NCI-H2107 (cell line): ENCODE measurements around the gene ZMIZ1.
A peak's percentile ranks its signal among the peaks of the same experiment; 100 is the strongest.

Experiments used
- DNase-seq: peaks from one replicate; lab custom pipeline; 2025; lab: John Stamatoyannopoulos, UW

ZMIZ1 gene

DNA sequence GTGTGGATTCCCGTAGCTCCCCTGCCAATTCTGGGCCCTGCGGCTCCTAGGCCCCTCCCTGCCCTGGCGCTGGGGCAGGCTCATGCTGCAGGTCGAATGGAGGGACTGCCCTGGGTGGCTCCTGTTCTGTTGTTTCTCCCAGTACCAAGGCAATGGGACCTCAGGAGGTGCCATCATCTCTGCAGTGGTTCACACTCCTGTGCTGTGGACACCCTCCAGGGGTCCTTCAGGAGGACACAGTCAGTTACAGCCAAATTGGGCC lies 138.3 kb downstream of the ZMIZ1 start:
- DNase-seq = no peak

DNA sequence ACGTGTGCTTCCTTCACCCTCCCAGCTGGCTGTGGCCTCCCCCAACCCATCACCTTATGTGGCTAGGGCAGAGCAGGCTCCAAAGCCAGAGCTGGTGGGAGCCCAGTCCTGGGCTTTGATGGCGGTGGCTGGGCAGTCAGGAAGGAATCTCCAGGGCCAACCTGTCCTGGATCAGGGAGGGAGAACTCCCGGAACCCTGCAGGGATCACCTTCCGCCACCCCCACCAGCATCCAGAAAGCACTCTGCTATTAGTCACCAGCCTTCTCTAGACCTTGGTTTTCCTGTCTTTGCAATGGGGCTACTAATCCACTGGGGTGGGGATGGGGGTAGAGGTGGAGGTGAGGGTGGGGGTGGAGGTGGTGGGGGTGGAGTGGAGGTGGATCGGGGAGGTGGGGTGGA lies 139.0 kb downstream of the ZMIZ1 start:
- DNase-seq = no peak

DNA sequence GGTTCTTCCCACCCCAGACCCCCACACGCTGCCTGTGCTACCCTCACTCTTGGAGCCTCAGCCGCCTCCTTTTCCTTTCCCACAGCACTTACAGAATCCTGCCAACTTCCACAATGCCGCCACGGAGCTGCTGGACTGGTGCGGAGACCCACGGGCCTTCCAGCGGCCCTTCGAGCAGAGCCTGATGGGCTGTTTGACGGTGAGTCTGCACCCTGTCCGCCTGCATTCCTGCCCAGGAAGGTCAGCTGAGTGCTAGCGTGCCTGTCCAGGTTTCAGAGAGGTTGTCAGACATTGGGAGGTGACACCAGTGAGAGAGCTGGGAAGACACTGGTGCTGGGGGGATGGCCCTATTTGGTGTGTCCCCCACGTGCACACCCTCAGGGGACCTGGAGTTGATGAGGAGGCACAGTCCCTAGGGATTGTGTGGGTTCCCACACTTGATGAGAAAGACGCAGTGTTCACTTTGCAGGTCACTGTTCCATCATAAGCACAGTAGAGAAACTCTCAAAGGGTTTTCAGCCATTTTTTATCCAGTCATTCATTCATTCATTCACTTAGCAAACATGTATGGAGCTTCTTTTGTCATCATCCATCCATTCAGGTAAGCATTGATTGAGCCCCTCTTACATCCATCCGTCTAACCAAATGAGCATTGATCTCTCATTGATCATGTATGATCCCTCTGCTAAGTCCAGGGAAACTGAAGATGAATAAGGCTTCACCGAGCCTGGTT lies 139.7 kb downstream of the ZMIZ1 start:
- DNase-seq = no peak

DNA sequence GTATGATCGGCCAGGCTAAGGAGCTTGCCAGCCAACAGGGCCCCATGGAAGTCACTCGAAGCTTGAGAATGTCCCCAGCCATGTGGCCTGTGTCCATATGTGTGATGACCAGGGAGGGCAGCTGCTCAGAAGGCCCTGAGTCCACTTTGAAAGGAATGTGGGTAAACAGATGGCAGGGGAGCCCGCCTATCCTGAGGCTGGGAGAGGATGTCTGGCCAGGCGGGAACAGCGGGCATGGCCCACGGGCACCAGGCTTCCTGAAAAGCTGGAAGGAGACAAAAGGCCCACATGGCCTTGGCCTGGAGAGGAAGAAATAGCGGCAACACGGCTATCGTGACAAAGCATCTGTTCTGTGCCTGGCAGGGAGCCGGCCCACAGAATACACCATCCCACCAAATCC lies 140.6 kb downstream of the ZMIZ1 start:
- DNase-seq = no peak

DNA sequence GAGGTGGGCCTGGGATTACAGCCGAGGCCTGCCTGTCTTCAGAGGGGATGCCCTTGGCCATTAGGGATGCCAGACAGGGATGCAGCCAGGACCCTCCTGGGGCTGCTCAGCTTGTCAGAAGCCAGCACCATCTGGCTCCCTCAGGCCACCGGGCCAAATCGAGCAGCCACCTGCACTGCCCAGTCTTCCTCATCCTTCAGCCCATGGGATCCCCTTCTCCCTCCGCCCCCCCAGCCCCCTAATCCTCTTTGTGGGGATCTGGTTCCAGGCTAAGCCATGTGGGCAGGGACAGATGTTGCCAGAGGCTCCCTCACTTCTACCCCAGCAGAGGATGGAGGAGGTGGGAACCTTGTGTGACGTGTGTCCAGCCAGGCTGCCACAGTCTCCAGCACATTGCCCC lies 141.1 kb downstream of the ZMIZ1 start:
- no peak for DNase-seq

DNA sequence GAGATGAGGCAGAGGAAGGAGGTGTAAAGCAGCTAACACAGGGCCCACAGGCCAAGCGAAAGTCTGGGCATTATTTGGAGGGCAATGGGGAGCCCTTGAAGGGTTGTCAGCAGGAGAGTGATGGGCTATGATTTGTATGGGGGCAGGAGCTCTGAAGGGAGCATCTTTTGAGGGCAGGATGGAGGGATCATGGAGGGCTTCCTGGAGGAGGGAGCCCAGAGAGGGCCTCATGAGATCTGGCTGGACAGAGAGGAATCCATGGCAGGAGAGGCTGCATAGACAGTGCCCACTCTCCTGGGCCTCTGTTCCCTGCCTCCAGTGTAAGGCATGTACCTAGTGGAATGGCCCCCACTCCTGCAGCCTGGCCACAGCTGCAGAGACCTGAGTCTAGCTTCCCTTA lies 141.9 kb downstream of the ZMIZ1 start:
- no peak for DNase-seq

DNA sequence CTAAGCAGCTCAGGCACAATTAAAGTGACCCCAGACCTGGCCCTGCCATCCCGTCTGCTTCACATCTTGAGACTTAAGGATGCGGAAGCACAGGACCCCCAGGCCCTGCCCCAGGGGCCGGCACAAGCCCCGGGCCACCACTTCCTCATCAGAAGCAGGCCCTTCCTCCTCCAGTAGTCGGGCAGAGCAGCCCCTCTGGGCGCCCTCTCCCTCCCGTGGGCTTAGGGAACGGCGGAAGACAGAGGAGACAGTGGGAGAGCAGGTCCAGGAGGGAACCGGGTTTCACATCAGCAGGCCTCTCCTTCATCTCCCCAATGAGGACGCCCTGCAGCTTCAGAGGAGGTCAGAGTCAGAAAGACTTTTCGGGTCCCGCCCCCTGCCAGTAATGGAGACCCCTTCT lies 142.8 kb downstream of the ZMIZ1 start:
- no peak for DNase-seq

DNA sequence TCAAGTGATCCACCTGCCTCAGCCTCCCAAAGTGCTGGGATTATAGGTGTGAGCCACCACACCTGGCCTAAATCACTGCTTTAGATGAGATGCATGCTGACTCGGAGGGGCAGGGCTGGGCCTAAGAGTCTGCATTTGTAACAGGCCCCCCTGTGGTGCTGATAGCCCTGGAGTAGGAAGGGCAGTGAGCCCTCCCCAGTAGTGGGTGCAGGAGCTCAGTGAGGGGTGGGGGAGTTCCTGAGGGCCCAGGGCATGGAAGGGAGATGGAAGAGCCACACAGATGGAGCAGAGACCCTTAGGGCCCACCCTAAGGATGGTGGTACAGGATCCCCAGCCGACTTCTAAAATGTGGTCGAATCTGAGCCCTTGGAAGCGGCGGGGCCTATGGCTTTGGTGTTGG lies 146.8 kb downstream of the ZMIZ1 start:
- DNase-seq = no peak

DNA sequence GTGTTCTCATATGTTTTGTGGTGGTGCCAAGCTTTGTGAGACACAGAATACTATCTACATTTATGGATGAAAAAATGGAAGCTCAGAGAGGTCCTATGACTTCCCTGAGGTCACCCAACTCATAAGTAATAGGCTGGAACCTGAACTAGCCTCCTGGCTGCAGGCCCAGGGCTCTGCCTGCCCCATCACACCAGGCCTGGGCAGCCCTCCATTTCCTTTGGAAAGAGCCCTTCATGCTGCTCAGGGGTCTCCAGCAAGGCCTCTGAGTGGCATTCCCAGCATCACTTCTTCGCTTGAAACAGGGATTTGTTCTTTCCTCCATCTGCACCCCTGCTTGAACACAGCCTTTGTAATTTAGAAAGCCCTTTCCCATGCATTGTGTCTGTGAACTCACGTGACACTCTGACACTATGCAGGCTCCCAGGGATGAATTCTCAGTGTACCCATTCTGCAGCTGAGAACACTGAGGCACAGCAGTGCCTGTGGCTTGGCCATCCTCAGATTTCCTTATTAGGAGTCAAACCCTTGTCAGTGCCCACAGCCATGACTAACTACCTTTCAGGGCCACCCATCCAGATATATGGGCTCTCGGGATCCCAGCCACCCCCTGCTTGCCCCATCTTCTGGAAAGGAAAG lies 150.7 kb downstream of the ZMIZ1 start:
- DNase-seq = no peak

DNA sequence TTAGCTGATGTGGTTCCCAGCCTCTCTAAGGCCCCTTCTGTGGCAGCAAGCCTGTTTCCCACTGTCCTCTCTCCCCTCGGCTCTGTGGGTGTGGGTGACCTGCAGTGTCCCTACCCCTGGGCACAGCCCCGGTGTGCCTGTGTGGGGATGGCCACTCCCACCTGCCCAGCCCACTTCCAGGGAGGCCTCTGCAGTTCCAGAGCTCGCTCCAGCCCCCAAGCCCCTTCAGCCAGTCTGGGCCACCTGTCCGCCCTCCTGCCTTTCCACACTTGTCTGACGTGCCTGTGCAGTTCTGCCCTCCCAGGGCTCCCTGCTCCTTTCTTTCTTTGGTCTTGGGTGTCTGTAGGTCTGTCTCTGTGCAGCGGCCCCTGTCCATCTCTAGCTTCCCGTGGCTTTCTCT lies 151.5 kb downstream of the ZMIZ1 start:
- DNase-seq = no peak

DNA sequence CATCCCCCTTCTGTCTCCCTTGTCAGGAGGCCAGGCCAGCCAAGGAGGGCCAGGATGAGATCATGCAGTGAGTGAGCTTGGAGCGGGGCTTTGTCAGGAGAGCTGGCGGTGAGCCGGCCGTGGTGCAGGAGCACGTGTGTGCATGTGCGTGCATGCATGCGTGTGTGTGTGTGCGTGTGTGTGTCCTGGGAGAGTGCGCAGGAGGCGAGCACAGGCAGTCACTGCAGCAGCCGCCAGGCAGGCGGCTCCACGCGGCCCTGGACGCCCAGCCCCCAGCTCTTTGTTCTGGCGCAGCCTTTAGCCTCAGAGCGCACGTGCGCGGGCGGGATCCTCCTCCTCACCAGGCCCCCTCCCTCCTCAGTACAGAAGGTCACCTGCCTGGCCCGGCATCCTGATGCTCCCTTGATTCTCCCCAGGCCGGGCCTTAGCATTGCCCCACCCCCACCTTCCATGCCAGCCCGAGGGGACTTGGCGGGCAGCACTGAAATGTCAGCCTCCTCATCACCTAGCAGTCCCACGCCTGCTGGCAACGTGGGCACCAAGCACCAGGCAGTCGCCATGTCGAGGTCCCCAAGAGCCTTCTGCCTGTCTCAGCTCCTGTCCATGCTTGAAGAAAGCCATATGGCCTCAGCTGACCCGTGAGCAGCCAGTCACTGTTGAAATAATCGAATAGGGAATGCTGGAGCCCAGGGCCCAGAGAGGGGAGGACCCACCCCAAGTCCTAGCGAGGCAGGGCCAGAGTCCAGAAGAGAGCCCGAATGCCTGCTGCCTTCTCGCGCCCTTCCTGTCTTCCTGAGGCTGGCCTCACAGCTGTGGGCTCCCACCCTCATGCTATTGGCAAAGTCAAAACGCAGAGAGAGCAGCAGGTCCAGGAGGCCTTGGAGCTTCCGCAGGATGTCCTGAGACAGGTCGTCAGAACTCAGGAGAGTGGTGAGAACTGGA lies 152.6 kb downstream of the ZMIZ1 start:
- peak; percentile 26 for DNase-seq

DNA sequence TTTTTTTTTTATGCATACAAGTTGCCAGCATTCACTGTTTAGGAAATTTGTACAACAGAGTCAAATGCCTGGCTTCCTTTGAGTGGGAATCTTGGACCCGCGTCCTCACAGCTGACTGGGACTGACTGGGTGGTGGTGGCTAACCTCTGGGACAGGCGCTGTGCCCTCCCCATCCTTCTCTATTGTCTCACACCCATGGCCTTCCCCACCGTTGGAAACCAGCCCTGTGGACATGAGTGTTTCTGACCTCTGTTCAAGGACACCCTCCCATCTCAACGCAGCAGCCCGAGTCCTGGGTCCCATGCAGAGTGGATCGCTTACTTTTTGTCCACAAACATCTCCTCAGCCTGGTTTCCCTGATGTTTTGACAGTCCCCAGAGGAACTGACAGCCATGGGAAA lies 153.4 kb downstream of the ZMIZ1 start:
- DNase-seq = no peak

DNA sequence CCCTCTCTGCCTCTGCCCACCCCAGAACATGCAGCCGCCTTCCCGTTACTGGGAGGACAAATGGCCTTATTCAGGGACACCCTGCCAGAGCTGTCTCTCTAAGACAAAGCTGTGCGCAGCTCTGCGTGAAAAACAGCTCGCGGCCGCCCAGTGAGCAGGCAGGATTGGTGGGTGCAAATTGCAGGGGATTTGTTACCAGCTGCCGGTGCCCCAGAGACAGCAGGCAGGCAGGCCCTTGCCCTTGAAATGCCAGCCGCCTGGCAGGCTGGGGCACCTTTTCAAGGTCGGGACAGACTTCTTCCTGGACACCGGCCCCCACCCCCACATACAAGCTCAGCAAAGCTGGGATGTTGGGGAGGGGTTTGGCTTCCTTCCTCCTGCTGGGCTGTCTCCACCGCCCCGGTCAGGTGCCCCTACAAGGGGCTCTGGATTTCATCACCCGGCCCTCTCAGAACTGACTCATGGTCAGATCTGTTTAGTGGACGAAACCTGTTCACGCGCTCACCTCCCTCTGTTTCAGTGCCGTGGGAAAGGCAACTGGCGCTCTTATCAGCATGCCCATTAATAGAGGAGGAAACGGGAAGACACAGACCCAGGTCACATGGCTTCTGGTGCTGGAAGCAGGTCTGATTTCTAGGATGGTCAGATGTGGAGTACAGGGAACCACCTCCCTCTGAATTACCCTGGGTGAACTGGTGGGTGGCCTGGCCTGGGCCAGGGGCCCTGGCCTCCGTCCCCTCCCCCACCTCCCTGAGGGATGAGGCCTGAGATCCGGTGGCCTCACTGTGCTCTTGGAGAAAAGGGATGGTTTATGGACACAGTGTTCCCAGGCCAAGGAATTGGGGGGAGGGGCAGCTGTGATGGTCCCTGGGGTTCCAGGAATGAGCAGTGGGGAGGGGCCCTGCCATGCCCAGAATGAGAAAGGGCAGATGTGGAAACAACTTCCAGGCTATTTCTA lies 154.6 kb downstream of the ZMIZ1 start:
- no peak for DNase-seq

DNA sequence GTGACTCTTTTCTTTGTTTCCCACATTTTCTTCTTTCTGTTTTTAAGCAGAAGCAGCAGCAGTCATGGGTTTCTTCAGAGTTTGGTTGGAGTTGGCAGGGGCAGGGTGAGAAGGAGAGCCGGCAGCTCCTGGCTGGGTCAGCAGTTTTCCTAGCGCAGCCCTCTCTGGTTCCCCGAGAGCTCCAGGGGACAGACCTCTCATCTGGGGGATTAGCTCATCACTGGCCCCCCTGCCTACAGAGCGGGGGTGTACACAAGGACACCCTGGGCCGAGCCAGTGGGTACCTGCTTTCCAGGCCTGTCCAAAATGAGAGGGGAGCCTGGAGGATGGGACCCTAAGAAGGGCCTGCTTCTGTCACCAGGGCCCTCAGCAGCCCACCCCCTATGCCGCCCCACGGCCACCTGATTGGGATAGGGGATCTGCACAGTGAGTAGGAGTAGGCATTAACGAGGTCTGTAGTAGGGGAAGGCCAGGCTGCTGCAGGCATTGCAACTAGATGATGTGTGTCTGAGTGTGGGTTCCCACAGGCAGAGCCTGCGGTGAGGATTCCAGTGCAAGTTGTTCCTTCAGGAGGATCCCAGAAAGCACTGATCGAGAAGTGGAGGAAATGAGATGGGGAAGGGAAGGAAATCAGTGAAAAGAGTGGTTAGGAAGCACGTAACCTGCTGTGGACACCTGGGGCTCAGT lies 155.6 kb downstream of the ZMIZ1 start:
- no peak for DNase-seq

DNA sequence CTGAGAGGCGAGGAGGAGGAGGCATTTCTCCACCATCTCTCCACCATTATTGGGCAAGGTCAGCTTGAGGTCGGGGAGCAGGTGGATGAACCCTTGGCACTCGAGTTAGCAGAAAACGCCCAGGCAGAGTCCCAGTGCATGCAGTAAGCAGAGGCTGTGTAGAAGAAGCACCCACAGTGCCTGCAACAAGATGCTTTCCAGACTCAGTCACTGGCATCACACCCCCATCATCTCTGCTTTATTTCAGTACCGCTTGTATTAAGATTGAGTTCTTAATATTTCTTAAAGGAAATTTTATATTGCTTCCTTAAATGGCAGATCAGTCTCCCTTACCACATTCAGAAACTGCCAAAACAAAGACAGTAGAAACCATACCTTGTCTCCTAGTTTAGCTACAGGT lies 156.2 kb downstream of the ZMIZ1 start:
- no peak for DNase-seq

DNA sequence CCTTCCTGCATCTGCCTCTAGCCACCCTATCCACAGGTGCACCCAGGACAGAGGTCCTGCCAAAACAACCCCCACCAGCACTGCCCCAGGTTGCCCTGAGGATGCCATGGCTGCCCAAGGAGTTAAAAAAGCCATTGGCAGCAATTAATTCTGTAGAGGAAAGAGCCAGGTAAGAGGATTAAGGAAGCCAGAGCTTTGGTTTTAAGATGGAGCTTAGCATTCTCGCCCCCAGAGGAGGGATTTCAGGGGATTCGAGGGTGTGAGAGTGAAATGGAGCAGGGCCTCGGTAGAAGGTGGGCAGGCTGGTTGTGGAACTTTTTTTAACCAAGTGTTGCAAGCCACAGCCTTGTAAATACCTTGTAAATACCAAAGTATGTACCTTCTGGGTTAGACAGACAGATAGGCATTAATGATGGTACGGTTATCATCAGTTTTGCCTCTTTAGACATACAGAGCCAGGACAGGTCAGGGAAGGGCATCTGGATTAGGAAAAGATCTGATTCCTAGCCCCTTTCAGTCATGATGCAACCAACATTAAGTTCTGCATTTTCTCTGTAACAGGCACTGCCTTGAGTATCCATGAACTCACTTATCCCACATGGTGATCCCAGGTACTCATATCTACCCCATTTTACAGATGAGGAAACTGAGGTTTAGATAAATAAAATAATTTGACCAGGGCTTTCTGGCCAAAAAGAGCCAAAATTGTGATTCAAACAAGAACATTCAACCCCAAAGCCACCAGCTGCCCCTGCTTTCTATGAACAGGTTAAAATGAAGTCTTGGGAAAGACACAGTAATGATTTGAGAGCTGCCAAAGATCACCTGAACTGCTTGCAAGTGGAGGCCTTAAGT lies 157.9 kb downstream of the ZMIZ1 start:
- no peak for DNase-seq

DNA sequence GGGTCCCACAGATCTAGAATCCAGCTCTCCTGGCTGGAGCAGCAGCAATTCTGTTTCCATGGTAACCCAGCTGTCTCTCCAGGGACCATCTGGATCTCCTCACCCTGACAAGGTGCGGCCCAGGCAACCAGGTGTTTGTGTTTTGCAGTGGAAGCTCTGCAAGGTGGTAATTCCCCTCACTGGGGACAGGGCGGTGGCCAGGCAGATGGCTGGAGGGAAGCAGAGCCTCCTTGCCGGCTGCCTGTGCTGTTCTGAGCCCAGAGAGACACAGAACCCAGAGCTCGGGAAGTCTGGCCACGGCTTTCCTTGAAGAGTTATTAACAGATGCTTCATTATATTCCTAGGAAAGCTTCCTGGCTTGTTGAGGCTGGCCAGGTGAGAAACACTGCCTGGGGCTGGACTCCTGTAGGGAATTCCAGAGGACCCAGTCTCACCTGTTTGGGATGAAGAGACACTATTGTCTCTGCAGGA lies 160.3 kb downstream of the ZMIZ1 start:
- no peak for DNase-seq

DNA sequence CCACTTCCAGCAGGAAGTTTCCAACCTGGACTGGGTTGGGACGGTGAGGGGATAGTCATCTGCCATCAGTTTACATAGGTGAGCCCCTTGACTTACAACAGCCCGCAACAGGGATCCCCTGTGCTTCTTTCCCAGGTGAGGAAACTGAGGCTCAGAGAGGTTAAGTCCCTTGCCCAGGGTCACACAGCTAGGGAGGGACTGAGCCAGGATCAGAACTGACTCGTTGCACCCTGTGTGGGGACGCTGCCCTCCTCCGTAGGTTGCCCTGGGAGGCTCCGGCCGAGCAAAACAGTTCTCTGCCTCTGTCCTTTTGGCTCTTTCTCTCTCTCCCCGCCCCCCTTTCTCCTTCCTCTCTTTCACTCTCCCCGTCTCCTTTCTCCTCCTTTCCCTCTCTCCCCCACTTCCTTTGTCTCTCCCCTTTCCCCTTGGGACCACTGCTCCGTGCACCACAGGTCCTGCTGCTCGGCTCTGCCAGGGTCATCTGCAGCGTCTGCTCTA lies 161.1 kb downstream of the ZMIZ1 start:
- no peak for DNase-seq

DNA sequence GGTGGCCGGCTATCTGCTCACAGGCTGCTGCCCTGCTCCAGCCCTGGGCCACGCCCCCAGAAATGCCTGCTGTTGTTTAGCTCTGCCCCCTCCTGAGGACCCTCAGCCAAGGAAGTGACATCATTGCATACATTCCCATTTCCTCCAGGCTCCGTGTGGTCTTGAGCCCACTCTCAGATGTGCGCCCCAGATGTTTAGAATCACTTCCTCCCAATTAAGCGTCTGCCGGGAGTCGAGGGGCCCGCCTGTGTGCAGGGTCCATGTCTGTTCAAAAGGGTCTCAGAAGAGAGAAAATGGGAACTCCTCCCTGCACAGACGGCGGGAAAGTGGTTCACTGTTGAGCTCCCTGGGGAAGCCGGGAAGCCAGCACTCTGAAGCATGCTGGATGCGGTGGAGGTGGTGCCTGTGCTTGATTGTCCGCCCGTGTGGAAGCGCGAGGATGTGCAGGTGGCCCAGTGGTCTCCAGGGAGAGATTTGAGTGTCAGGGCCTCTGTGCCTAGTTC lies 161.6 kb downstream of the ZMIZ1 start:
- peak; percentile 56 for DNase-seq

DNA sequence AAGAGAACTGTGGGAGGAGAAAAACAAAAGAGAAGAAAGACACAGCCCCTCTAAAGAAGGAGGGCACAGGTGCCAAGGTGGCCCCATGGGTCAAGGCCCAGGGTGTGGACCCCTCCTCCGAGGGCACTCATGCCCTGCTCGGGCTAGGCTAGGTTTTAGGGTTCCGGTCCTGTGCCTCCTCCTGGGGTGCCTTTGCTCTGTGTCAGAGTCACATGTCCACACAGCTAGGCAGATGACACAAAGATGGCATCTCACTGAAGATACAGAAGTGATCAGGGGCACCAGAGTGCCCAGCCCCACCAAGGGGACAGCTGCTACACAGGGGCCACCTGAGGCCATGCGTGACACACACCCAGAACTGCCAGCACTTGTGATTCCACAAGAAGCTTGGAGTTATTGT lies 162.1 kb downstream of the ZMIZ1 start:
- no peak for DNase-seq
